ENCODE data around the gene DLEC1.

DNA sequence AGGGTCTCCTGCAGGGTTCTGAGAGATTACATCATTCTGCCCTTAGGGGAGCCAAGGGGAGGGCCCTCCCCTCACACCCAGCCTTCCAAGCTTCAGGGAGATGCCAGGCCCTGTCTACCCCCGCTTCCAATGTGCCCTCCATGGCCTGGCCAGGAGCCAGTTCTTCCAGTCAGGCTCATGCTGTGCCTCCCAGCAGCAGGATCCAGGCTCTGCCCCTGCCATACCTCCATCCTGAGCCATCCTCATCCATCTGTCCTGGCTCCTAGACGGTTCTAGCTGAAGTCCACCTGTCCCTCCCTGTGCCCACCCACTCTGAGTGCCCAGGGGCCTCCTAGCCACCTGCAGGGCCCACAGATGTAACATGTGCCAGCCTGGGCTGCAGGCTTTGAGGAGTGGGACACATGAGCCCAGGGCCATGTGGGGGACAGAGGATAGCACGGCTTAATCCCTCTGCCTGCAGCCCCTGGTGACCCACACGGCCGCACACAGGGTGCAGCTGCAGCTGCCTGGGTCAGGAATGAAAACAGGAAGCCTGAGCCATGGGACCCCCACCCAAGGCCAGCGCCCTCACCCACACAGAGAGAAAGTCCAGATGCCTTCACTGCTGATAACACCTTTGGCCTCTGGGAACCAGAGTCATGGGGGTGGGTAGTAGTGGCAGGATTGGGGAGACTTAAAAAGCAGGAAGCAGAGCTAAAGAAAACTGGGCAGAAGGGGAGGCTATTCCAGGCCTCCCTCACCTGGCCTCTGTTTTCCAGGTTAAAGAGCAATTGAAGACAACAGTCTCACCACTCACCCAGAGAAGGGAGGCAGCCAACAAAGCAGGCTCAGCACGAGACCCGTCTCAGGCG, 21.3 kb upstream of the DLEC1 start:
- TF ChIP-seq, protein P1, sequence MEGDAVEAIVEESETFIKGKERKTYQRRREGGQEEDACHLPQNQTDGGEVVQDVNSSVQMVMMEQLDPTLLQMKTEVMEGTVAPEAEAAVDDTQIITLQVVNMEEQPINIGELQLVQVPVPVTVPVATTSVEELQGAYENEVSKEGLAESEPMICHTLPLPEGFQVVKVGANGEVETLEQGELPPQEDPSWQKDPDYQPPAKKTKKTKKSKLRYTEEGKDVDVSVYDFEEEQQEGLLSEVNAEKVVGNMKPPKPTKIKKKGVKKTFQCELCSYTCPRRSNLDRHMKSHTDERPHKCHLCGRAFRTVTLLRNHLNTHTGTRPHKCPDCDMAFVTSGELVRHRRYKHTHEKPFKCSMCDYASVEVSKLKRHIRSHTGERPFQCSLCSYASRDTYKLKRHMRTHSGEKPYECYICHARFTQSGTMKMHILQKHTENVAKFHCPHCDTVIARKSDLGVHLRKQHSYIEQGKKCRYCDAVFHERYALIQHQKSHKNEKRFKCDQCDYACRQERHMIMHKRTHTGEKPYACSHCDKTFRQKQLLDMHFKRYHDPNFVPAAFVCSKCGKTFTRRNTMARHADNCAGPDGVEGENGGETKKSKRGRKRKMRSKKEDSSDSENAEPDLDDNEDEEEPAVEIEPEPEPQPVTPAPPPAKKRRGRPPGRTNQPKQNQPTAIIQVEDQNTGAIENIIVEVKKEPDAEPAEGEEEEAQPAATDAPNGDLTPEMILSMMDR (IDR thresholded peaks at IDR 0.05) = no peak
- no peak for TF ChIP-seq EZH2 (IDR thresholded peaks at IDR 0.05; ENCODE audit: borderline replicate concordance, insufficient read depth, low read depth, low read length, poor library complexity, severe bottlenecking)

Measured in B cell (primary cell).